Choroid plexus epithelial cell (primary cell): ENCODE data around the gene TRAPPC12.
"Not testable (repeated sequence)": the region's sequence is repeated elsewhere in the genome, so short reads cannot be mapped to it uniquely, and the experiment has no call there.

Experiments used
- DNase-seq: peaks from one replicate; pipeline ENCODE4 v3.0.0-alpha.2; 2010; ENCODE audit warnings: low read depth
- H3K4me3 ChIP-seq: 2 replicates; pipeline ENCODE4 v1.5.1; 2011; ENCODE audit warnings: low read depth, mild to moderate bottlenecking, control low read depth, low read length, moderate library complexity
- TF ChIP-seq, protein P1 (sequence below): conservative IDR thresholded peaks from 2 replicates; pipeline ENCODE4 v1.5.1; 2011; ENCODE audit warnings: low read depth, mild to moderate bottlenecking, control low read depth, inconsistent platforms, low read length, moderate library complexity

TRAPPC12 gene

GRCh38 chr2:3488855-3489763 is 109.6 kb downstream of the TRAPPC12 start:
- TF ChIP-seq, protein P1, sequence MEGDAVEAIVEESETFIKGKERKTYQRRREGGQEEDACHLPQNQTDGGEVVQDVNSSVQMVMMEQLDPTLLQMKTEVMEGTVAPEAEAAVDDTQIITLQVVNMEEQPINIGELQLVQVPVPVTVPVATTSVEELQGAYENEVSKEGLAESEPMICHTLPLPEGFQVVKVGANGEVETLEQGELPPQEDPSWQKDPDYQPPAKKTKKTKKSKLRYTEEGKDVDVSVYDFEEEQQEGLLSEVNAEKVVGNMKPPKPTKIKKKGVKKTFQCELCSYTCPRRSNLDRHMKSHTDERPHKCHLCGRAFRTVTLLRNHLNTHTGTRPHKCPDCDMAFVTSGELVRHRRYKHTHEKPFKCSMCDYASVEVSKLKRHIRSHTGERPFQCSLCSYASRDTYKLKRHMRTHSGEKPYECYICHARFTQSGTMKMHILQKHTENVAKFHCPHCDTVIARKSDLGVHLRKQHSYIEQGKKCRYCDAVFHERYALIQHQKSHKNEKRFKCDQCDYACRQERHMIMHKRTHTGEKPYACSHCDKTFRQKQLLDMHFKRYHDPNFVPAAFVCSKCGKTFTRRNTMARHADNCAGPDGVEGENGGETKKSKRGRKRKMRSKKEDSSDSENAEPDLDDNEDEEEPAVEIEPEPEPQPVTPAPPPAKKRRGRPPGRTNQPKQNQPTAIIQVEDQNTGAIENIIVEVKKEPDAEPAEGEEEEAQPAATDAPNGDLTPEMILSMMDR: no peak
- no peak overlapping the region for H3K4me3 ChIP-seq
- no peak for DNase-seq

DNA sequence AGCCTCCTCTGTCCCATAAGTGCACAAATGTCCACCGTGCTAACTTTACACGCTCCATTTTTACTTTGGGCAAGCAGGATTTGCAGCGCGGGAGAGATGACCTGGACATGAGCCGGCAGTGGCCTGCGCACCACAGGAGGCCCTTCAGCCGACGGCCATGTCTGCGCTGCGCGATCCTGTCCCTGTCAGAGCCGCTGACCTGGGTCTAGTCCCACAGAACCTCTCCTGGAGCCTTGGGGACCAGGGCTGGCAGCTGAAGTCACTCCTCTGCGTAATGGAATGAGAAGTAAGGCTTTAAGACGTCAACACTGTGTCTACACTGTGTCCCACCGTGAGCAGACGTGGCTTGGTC is 110.2 kb downstream of the TRAPPC12 start:
- no peak overlapping the region for H3K4me3 ChIP-seq
- DNase-seq: no peak
- TF ChIP-seq, protein P1: no peak

DNA sequence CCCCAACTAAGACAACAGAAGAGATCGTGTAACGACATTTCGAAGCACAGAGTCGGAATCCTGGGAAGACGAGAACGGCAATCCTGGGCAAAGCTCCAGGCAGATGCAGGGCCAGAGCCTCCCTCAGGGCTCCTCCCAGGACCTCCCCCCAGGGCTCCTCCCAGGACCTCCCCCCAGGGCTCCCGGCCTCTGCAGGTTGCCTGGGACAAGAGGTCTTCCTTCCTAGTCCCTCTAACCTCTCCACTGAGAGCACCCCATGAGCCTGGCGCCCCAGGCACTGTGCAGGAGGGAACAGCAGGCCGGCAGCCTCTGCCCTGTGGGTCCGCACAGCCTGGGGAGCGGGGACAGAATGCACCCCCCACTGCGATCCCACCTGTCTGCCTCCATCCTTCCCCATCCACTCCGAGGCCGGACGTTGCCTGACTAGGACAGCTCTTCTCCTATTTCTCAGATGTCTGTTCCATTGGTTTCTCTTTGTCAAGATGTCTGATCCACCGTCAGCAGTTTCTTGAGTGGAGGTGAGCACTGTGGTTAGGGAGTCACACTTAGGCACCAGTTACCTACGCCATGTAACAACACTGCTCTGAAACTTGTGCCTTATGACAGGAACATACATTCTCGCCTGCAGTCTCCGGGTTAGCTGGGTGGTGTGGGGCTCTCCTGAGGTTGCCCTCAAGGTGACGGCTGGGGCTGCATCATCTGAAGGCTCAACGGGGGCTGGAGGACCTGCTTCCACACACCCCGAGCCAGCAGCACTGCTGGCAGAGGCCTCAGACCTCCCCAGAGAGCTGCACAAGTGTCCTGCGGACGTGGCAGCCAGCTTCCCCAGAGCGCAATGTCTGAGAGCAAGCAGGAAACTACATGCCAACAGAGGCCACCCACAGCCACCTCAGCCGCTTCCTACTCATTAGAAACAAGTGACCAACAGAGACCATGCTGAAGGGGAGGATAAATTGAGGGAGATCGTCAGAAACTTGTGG is 111.0 kb downstream of the TRAPPC12 start:
- no peak for DNase-seq
- H3K4me3 ChIP-seq: no peak overlapping the region
- TF ChIP-seq, protein P1: no peak

DNA sequence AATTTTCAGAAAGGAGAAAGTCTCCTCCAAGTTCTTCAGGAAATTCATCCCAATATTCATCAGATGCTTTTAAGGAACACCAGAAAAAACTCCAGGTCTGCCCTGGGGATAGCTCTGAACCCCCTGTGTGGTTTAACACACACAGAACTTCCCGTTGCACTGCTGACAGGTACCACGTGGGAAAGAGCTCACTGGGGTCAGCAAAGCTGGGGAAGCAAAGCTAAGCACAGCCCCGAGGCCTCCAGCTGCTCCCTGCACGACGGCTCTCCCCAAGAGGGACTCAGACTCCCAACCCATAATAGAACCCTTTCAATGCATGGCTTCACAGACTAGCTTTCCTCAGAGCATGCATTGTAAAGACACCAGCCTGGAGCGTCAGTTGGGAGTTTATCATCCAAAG is 111.8 kb downstream of the TRAPPC12 start:
- H3K4me3 ChIP-seq: no peak overlapping the region
- TF ChIP-seq, protein P1: no peak
- DNase-seq: peak; percentile 39

DNA sequence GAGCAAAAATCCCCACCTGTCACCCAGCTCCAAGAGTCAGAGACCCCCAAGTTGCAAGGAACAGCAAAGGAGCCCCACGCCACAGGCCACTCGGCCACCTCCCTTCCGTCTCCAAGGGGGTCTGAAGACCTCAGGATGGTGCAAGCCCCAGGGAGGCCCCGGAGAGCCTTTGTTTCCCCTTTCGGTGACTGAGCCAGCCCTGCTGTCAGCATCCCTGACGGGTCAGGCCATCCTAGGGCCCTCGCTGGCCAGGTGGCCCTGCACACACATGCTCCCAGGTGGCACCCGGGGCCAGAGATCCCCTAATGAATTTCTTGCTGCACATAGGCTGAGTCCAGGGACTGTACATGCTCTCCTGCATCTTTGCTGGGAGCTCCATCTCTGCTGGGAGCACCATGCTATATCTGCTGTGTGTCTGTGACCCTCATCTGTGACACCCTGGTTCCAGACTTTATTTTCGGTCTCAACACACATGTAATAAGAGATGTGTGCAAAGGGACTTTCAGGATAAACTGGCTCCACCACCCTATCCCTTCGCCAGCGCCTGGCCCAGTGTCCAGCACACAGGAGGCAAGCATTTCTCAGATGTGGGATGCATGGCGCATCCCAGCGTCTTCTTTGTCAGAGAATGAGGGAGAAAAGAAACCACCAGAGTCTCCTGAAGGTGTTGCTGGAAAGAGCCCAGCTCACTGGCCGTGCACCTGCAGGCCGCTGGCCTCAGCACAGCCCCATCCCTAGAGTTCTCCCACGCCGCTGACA is 112.4 kb downstream of the TRAPPC12 start:
- TF ChIP-seq, protein P1: no peak
- no peak overlapping the region for H3K4me3 ChIP-seq
- no peak for DNase-seq

- DNase-seq, H3K4me3 ChIP-seq: not testable (repeated sequence)
These were observed 112.9 kb downstream of the TRAPPC12 start for GRCh38 chr2:3492475-3492787.
